ENCODE data around the gene PSMD5.
A peak's percentile ranks its signal among the peaks of the same experiment; 100 is the strongest.

Gene PSMD5

DNA sequence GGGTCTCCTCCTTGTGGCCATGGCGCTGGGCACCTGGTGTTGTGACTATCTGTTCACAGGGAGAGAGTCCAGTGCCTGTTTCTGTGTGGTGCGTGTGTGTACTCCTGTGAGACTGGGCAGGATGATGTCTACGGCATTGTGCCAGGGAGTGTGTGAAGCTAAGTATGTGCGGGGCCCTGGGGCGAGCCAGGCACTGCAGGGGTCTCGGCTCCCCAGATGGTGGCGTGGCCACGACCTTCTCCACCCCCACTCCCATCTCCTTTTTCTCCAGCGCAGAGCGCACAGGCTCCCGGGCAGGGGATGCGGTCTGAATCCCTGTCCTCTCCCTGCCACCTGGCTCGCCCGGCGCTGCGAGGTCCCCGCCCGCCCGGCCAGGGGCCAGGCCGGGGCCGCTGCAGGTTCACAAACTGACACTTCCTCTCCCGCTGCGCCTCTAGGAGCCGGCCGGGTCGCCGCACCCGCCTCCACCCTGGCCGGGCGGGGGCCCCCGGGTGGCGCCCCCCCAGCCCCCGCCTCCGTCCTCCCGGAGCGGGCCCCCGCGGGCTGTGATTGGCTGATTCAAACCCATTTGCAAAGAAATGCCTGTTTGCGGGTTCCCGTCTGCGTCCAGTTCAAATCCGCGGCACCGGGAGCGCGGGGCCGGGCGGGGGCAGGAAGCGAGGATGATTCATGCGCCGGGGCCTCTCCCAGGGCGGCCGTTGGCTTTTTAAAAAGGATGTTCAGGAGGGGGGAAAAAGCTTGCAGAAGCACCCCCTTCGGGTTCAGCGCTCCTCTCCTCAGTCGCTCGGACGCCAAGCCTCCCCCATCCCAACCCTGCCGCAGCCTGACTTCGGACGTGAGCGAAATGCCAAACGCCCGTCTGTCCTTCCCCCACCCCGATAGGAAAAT is 33.5 kb upstream of the PSMD5 start:
- in situ Hi-C loops (cut with HindIII; ENCODE audit: low pct_ligation_motif_present, low pct_unique_long_range_greater_than_20kb, low sequenced_read_pairs), result no loop called here
- peak; percentile 93 for DNase-seq

DNA sequence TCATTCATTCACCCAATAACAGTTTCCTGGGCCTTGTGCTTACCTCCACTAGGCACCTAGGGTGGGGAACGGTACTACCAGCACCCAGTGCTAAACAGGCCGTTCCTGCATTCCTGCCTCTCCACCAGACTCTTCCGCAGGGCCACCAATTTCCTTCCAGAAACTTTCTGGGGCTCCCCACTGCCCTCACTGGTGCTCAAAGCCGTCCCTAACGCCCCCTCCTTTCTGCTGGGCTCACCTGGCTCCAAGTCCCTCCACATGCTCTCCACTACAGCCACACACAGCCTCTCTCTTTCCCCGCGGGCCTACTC is 32.9 kb upstream of the PSMD5 start:
- in situ Hi-C loops (cut with HindIII; ENCODE audit: low pct_ligation_motif_present, low pct_unique_long_range_greater_than_20kb, low sequenced_read_pairs), result no loop called here
- peak; percentile 12 for DNase-seq

DNA sequence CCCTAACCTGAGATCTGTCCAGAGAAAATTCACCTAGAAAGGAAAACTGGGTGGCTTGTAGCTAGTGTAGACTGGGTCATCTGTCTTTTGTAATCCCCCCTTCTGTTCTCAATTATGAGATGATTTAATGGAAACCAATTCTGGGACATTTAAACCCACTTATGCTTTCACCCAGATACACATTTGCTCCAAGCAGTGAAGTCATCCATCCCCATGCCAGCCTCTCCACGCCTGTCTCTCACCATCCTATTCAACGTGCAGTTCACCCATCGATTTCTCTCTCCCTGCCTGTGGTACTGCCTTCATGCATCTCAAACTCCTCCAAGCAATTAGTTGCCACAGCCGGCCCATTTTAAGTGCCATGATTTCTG is 32.5 kb upstream of the PSMD5 start:
- in situ Hi-C loops (cut with HindIII; ENCODE audit: low pct_ligation_motif_present, low pct_unique_long_range_greater_than_20kb, low sequenced_read_pairs), result no loop called here
- no peak for DNase-seq

DNA sequence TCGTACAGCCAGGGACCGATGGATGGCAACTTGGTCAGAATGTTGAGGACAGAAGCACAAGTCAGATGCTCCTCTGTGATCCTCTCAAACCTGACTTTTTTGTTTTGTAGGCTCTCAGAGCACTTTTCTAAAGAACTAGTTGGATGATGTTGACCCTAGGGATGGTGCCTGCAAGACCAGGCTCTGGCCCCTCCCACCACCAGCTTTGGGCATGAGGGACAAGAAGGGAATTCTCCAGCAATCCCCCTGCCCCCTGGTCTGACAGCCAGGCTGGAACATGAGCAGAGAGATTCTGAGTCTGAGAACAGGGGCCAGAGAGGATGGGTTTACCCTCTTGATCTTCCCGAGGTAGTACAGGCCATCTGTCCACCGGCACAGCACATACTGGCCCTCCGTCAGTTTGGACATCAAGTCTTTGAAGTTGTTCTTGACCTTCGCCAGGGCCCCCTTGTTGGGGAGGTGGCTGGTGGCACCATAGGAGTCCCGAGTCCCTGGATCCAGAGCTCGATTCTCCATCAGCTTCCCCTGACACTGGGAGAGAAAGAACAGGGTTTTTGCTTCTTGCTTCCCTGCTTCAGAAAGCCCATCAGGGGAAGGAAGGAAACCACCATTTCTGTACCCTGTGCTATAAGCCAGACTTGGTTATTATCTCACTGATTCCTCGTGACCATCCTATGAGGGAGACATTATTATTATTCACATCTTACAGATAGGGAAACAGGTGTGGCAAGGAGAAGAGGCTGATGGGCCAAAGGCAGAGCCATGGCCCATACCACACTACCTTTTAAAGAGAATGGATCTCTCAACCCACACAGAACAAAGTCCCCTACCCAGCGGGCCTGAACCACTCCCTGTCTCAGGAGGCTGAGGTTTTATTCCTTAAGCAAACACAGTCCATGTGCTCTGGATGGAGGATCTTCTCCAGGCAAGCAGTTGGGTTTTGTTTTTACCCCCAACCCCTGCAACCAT is 31.8 kb upstream of the PSMD5 start:
- in situ Hi-C loops (cut with HindIII; ENCODE audit: low pct_ligation_motif_present, low pct_unique_long_range_greater_than_20kb, low sequenced_read_pairs), result no loop called here
- no peak for DNase-seq

DNA sequence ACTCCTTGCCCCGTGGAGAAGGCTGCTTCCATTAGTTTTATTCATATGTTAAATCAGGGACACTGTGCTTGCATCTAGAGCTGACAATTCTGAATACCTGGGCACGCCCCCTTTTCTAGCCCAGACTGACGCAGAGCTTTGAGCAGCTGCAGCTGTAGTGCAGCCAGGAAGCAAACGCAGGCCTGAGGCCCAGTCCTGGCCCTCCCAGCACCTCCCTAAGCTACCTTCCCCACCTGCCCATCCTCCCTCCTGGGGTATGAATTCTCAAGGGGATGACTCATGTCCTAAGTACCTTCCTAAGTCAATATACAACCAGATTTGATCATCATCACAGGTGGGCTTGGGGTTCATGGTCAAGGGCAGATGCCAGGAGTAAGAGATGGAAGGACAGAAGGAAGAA is 30.8 kb upstream of the PSMD5 start:
- DNase-seq, result peak; percentile 71
- in situ Hi-C loops (cut with HindIII; ENCODE audit: low pct_ligation_motif_present, low pct_unique_long_range_greater_than_20kb, low sequenced_read_pairs), result no loop called here

DNA sequence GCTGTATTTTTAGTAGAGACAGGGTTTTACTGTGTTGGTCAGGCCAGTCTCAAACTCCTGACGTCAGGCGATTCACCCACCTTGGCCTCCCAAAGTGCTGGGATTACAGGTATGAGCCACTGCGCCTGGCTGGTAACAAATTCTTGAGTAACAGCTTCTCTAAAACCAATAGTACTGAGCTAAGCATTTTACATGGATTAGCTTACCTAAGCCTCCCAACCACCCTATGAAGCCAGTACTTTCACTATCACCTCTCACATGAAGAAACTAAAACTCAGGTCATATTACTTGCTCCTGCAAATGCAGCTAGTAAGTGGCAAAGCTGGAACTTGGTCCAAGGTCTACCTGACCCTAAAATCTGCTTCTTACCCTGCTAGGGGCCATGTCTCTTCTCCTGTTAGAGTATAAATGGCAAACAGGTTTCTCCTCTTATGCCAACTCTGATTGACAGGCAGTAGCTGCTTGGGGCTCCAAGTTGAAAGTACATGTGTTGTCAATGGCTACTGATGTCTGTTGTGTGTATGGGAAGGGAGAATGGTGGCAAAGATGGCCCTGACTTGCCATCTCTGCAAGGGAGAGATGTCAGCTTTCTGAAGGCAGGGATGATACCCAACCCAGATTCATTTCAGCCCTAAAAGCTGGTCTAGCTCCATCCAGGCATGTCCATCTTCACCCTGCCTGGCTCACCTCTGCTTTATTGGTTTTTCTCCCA is 30.2 kb upstream of the PSMD5 start:
- DNase-seq, result no peak
- in situ Hi-C loops (cut with HindIII; ENCODE audit: low pct_ligation_motif_present, low pct_unique_long_range_greater_than_20kb, low sequenced_read_pairs), result no loop called here

DNA sequence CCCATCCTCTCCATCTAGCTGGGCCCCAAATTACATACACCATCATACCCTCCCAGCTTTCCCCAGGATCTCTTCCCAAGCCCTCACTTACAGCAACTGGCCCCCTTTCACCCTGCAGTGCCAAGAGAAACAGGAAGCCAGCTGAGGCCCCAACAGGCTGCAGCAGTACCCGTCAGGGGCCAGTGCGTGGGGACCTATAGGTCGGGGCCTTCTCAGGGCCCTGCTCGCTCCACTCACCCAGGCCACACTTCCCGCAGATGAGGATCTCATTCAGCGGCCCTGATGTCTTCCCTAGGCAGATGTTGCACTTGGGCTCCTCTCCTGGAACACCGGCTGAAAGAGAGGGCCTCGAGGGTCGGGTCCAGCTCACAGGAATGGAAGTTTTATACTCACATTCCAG is 27.5 kb upstream of the PSMD5 start:
- no peak for DNase-seq
- in situ Hi-C loops (cut with HindIII; ENCODE audit: low pct_ligation_motif_present, low pct_unique_long_range_greater_than_20kb, low sequenced_read_pairs), result no loop called here

DNA sequence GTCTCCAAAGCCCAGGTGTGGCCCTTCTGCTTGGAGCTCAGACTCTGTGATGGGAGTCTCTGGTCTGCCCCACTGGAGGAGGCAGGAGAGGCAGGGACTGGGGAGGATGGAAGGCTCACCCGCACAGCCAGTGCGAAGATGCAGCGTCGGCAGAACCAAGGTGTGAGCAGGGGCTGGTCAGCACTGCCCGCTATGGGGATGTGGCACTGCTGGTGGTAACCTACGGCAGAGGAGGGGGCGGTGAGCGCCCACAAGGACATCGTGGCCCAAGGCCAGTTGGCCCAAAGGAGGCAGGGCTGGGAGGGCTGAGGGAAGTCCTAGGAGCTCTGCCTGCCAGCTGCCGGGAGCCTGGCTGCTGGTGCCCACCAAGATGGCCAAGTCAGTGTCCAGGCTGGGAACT is 27.0 kb upstream of the PSMD5 start:
- DNase-seq, result no peak
- in situ Hi-C loops (cut with HindIII; ENCODE audit: low pct_ligation_motif_present, low pct_unique_long_range_greater_than_20kb, low sequenced_read_pairs), result no loop called here

DNA sequence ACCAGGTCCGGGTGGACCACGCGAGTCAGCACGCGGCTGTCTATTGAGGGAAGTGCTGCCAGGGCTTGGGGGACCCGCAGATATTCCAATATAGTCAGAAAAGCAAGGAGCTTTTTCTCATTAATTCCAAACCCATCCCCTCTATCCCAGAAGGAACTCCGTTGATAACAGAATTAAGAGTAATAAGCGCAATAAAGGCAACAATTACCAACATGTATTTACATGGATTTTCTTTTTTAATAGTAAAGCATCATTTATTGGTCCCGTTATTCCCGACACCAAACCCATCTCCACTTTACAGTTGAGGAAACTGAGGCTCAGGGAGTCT is 26.6 kb upstream of the PSMD5 start:
- in situ Hi-C loops (cut with HindIII; ENCODE audit: low pct_ligation_motif_present, low pct_unique_long_range_greater_than_20kb, low sequenced_read_pairs), result no loop called here
- no peak for DNase-seq

DNA sequence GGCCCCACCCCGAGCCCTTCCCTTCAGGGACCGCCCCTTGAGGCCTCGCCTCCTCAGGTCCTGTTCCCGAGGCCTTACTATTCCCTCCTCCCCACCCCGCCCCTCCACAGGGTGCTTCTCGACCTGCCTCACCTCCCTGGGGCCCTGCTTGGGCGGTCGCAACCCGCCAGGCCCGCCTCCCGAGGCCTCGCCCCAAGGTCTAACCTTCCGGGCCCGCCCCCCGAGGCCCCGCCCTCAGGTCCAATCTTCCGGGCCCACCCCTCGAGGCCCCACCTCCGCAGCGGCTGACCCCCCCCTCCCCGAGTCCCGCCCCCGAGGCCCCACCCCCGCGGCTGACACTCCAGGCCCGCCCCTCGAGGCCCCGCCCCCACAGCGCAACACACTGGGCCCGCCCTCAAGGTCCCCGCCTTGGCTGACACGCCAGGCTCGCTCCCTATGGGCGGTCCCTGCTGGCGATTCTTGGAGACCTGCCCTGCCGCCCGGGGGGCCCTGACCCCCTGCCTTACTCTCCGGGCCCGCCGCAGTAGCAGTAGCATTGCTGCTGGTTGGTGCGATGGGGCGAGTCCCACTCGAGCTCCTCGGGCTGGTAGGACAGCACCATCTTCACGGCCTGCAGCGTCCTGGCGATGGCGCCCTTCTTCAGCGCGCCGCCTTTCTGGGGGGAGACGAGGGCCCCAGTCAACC is 26.1 kb upstream of the PSMD5 start:
- DNase-seq, result peak; percentile 94
- in situ Hi-C loops (cut with HindIII; ENCODE audit: low pct_ligation_motif_present, low pct_unique_long_range_greater_than_20kb, low sequenced_read_pairs), result no loop called here

DNA sequence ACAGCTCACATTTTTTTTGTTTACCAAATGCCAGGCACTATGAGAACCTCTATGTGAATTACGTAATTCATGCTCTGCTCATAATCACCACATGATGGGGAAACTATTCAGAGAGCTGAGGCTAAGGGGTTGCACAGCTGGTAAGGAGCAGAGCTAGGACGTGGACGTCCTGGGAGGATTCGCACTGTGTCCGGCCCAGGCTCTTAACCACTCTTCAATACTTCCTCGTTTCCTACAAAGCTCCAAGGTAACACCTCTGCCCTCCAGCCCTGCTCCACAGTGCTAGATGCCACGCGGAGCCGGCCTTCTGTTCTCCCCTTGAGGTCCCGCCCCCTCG is 25.6 kb upstream of the PSMD5 start:
- in situ Hi-C loops (cut with HindIII; ENCODE audit: low pct_ligation_motif_present, low pct_unique_long_range_greater_than_20kb, low sequenced_read_pairs), result no loop called here
- DNase-seq, result no peak

DNA sequence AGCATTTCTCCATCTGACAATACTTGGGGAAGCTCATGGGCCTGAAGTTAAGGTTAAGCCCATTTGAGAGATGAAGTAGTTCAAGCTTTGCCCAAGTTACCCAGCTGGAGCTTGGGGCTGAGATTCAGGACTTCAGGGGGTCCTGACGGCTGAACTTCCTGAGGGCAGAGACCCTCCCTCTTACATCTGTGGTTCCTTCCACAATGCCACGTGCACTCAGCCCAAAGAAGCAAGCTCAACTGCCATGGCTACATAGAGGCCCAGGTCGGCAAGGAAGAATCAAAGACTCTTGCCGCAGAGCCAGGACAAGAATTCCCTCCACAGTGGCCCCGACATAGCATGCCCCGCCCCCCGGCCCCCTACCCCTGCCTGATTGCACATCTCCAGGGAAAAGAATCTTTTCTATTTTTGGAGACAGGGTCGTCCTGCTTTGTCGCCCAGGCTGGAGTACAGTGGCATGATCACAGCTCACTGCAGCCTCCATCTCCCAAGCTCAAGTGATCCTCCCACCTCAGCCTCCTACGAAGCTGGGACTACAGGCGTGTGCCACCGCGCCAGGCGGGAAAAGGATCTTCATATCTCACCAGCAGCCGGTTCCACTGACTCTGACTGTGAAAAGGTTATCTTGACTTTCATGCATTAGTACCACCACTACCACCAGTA is 25.1 kb upstream of the PSMD5 start:
- in situ Hi-C loops (cut with HindIII; ENCODE audit: low pct_ligation_motif_present, low pct_unique_long_range_greater_than_20kb, low sequenced_read_pairs), result no loop called here
- DNase-seq, result no peak

DNA sequence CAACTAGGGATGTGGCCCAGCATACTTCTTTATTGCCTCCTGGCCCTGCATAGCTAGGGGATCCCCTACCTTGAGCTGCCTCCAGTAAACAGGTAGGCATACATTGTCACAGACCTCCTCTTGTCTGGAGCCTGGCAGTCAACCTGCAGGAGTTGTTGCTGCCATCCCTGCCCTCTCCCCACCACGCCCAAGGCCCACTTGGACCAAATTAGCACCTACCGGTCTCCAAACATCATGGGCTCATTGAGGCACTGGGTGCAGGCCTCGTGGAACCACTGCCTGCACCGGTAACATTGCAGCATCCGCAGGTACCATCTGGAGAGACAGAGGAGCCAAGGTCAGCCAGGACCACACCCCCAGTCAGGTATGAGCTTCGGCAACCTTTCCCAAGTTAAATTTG is 23.9 kb upstream of the PSMD5 start:
- in situ Hi-C loops (cut with HindIII; ENCODE audit: low pct_ligation_motif_present, low pct_unique_long_range_greater_than_20kb, low sequenced_read_pairs), result no loop called here
- no peak for DNase-seq

DNA sequence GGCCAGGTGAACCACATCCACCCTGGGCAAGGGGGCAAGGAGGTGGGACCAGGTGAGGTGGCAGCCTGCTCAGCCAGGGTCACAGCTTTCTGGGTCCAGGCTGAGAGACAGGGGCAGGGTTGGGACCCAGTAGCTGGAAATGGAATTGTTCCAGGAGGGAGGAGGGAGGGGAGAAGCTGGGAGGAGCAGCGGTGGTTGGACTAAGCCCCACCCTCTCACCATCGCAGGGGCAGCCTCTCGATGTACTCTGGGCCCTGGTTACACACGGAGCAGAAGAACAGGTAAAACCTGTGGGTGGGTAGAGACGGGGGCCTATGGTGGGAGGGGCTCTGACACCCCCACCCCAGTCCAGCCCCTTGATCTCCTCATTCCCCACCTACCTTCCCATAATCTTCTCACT is 23.1 kb upstream of the PSMD5 start:
- no peak for DNase-seq
- in situ Hi-C loops (cut with HindIII; ENCODE audit: low pct_ligation_motif_present, low pct_unique_long_range_greater_than_20kb, low sequenced_read_pairs), result no loop called here

DNA sequence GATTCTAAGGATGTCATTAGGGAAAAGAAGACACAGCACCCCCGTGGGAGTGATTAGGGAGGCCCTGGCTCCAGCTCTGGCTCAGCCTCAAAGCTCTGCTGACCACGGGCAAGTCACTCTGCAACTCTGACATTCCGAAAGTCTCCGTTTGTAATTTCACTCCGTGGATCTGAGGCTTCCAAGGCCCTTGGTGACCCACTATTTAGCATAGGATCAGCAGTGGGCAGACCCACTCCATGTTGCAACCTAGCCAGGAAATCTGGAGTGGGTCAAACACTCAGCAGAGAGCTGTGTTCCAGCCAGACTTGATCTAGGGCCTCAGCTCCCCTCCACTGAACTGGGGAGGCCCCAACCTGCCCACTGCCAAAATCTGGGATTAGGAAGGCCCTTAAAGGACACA is 22.5 kb upstream of the PSMD5 start:
- in situ Hi-C loops (cut with HindIII; ENCODE audit: low pct_ligation_motif_present, low pct_unique_long_range_greater_than_20kb, low sequenced_read_pairs), result no loop called here
- no peak for DNase-seq

DNA sequence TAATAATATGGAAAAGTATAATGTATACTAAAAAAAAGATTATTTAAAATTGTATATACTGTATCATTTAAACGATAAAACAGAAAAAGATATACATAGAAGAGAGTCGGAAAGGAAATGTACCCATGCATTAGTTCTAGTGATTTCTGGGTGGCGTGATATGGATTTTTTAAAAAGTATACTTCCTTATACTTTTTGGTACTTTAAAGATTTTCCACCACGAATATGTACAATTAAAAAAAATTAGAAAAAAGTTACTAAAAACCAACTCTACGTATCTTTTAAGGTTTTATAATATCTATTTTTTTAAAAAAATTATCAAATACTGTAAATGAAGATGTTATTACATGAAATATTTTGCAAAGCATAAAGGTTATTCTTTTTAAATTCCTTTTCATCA is 22.0 kb upstream of the PSMD5 start:
- in situ Hi-C loops (cut with HindIII; ENCODE audit: low pct_ligation_motif_present, low pct_unique_long_range_greater_than_20kb, low sequenced_read_pairs), result no loop called here
- DNase-seq, result no peak

DNA sequence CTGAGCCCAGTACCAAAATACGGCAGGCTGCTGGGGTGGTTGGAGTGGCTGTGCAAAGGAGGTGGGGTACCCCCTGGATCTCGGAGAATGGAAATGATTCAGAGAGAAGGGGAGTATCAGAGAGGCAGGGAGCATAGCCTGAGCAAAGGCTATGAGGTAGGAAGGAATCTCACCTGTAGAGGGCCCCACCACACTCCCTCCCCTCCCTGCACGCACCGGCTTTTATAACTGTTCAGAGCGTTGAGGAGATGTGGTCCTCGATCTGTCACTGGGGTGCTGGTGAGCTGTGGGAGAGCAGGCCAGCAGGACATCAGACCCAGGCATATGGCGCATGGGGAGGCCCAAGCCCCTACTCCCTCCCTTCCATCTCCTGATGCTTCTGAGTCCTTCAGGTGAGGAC is 21.1 kb upstream of the PSMD5 start:
- in situ Hi-C loops (cut with HindIII; ENCODE audit: low pct_ligation_motif_present, low pct_unique_long_range_greater_than_20kb, low sequenced_read_pairs), result no loop called here
- no peak for DNase-seq

DNA sequence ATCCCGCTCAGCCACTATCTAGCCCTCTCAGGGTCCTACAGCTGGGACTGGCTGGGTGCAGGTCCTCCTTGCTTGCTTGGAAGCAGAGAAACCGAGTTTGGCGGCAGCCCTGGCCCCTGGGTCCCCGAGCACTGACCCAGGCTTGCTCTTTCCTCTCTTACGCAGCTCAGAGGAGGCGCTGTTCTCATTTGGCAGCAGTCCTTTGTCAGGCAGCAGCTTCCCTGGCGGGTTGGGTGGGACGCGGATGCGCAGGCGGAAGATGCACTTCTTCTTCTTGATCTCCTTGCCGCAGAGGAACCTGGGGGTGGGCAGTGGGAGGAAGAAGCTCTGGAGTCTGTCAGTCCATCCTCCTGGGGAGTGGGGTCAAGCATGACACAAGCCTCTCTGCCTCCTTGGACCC is 19.7 kb upstream of the PSMD5 start:
- no peak for DNase-seq
- in situ Hi-C loops (cut with HindIII; ENCODE audit: low pct_ligation_motif_present, low pct_unique_long_range_greater_than_20kb, low sequenced_read_pairs), result no loop called here

DNA sequence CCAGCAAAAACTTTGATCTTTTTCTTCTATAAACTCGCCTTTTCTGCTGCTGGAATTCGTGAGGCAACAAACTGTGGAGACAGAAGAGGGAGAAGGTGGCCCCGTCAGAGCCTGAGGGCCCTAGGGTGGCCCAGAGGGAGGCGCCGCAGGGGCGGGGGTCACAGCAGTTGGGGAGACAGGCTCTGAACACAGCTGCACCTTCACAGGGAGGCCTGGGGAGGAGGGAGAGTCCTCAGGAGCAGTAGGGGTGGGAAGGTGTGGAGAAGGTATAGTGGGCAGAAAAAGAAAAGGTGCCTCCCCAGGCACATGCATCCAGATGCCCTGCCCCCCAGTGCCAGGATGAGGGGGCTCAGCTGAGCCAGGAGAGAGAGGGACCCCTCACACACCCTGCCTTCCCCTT is 19.2 kb upstream of the PSMD5 start:
- no peak for DNase-seq
- in situ Hi-C loops (cut with HindIII; ENCODE audit: low pct_ligation_motif_present, low pct_unique_long_range_greater_than_20kb, low sequenced_read_pairs), result no loop called here

Data from ACHN (cell line).